H9 (cell line): Measurements from ENCODE around the gene PKN1. TPM values are rescaled to one million over a fixed set of nuclear protein-coding genes. Genes with fewer than 3 reads are reported as not detected.

ENCODE experiments used
- DNase-seq: peaks from one replicate; pipeline ENCODE4 v3.0.0-alpha.2; 2017
- H2AFZ ChIP-seq: one replicate; pipeline ENCODE4 v1.6.1; 2013; ENCODE audit warnings: mild to moderate bottlenecking, low read length, control low read depth, moderate library complexity
- H2AK5ac ChIP-seq: 2 replicates; pipeline ENCODE4 v1.6.1; 2013; ENCODE audit warnings: low read length, control low read depth, mixed read lengths; ENCODE audit not compliant: insufficient read length
- H2BK120ac ChIP-seq: one replicate; pipeline ENCODE4 v1.6.1; 2013; ENCODE audit warnings: low read depth, mild to moderate bottlenecking, low read length, control low read depth, inconsistent platforms; ENCODE audit not compliant: poor library complexity, severe bottlenecking
- H2BK12ac ChIP-seq: 2 replicates; pipeline ENCODE4 v1.6.1; 2013; ENCODE audit warnings: low read length, control low read depth, mixed read lengths, low read depth; ENCODE audit not compliant: insufficient read length
- H2BK15ac ChIP-seq: 2 replicates; pipeline ENCODE4 v1.6.1; 2013; ENCODE audit warnings: low read depth, low read length, control low read depth
- H2BK20ac ChIP-seq: one replicate; pipeline ENCODE4 v1.6.1; 2013; ENCODE audit warnings: low read depth, mild to moderate bottlenecking, low read length, control low read depth, inconsistent platforms; ENCODE audit not compliant: poor library complexity, severe bottlenecking
- H2BK5ac ChIP-seq: 2 replicates; pipeline ENCODE4 v1.6.1; 2013; ENCODE audit warnings: low read length, control low read depth, mixed read lengths; ENCODE audit not compliant: insufficient read length
- H3K14ac ChIP-seq: 2 replicates; pipeline ENCODE4 v1.6.1; 2013; ENCODE audit warnings: low read length, control low read depth; ENCODE audit not compliant: insufficient read depth
- H3K18ac ChIP-seq: 2 replicates; pipeline ENCODE4 v1.6.1; 2013; ENCODE audit warnings: low read depth, mild to moderate bottlenecking, mixed read lengths, low read length, control low read depth; ENCODE audit not compliant: insufficient read length
- H3K23ac ChIP-seq: 2 replicates; pipeline ENCODE4 v1.6.1; 2013; ENCODE audit warnings: low read length, control low read depth, mixed read lengths, low read depth; ENCODE audit not compliant: insufficient read length
- H3K23me2 ChIP-seq: 2 replicates; pipeline ENCODE4 v1.6.1; 2013; ENCODE audit warnings: low read depth, mild to moderate bottlenecking, mixed read lengths, low read length, control low read depth; ENCODE audit not compliant: insufficient read length, poor library complexity, severe bottlenecking
- H3K27ac ChIP-seq: 2 replicates; pipeline ENCODE4 v1.5.1; 2013; ENCODE audit warnings: low read length, control low read depth, mixed read lengths, low read depth; ENCODE audit not compliant: insufficient read length
- H3K27me3 ChIP-seq: 2 replicates; pipeline ENCODE4 v1.6.1; 2013; ENCODE audit warnings: low read length, control low read depth, inconsistent platforms; ENCODE audit not compliant: insufficient read depth
- H3K4ac ChIP-seq: 2 replicates; pipeline ENCODE4 v1.6.1; 2013; ENCODE audit warnings: low read depth, mild to moderate bottlenecking, control low read depth, inconsistent platforms, low read length, moderate library complexity
- H3K4me1 ChIP-seq: 2 replicates; pipeline ENCODE4 v1.6.1; 2013; ENCODE audit warnings: low read length, control low read depth, inconsistent platforms; ENCODE audit not compliant: insufficient read depth
- H3K4me2 ChIP-seq: 2 replicates; pipeline ENCODE4 v1.6.1; 2013; ENCODE audit warnings: low read length, control low read depth, mixed read lengths; ENCODE audit not compliant: insufficient read length, insufficient read depth
- H3K56ac ChIP-seq: 2 replicates; pipeline ENCODE4 v1.6.1; 2013; ENCODE audit warnings: low read depth, mild to moderate bottlenecking, mixed read lengths, low read length, control low read depth; ENCODE audit not compliant: insufficient read length
- H3K79me1 ChIP-seq: 2 replicates; pipeline ENCODE4 v1.6.1; 2013; ENCODE audit warnings: low read depth, mild to moderate bottlenecking, moderate library complexity, low read length, control low read depth, inconsistent platforms; ENCODE audit not compliant: insufficient read depth, poor library complexity, severe bottlenecking
- H3K79me2 ChIP-seq: 2 replicates; pipeline ENCODE4 v1.6.1; 2013; ENCODE audit warnings: low read length, control low read depth, inconsistent platforms; ENCODE audit not compliant: insufficient read depth
- H3K9ac ChIP-seq: 2 replicates; pipeline ENCODE4 v1.6.1; 2013; ENCODE audit warnings: low read length, control low read depth, mixed read lengths; ENCODE audit not compliant: insufficient read length; ENCODE audit errors: extremely low read depth
- H3K9me3 ChIP-seq: one replicate; pipeline ENCODE4 v1.6.1; 2013; ENCODE audit warnings: low read depth, low read length, inconsistent platforms; ENCODE audit not compliant: control insufficient read depth
- H3T11ph ChIP-seq: one replicate; pipeline ENCODE4 v1.6.1; 2013; ENCODE audit warnings: mild to moderate bottlenecking, low read length, control low read depth, inconsistent platforms
- H4K20me1 ChIP-seq: one replicate; pipeline ENCODE4 v1.6.1; 2013; ENCODE audit not compliant: control insufficient read depth, insufficient read length, insufficient read depth
- H4K5ac ChIP-seq: 2 replicates; pipeline ENCODE4 v1.6.1; 2013; ENCODE audit warnings: low read depth, mild to moderate bottlenecking, mixed read lengths, low read length, control low read depth; ENCODE audit not compliant: insufficient read length
- H4K8ac ChIP-seq: replicated peaks from 2 replicates; pipeline ENCODE4 v1.6.1; 2013; ENCODE audit warnings: low read length, control low read depth, mixed read lengths, low read depth; ENCODE audit not compliant: insufficient read length
- H4K91ac ChIP-seq: 2 replicates; pipeline ENCODE4 v1.6.1; 2013; ENCODE audit warnings: low read depth, mild to moderate bottlenecking, moderate library complexity, mixed read lengths, low read length, control low read depth; ENCODE audit not compliant: insufficient read length
- H3K27ac Mint-ChIP-seq, 3 experiments: 2 replicates in 2 of 3; 3 replicates in 1 of 3; pipeline ENCODE4 v1.8.0; 2020 to 2021; ENCODE audit warnings: mixed read lengths in 3 of 3, mild to moderate bottlenecking in 1 of 3, moderate library complexity in 1 of 3
- H3K27me3 Mint-ChIP-seq: 2 replicates; pipeline ENCODE4 v1.8.0; 2021; ENCODE audit warnings: low read depth, mild to moderate bottlenecking, moderate library complexity, mixed read lengths
- H3K36me3 Mint-ChIP-seq, 3 experiments: 2 replicates in 2 of 3; 3 replicates in 1 of 3; pipeline ENCODE4 v1.8.0; 2020 to 2021; ENCODE audit warnings: low read depth in 3 of 3, mixed read lengths in 3 of 3; ENCODE audit not compliant: insufficient read depth in 1 of 3
- H3K4me1 Mint-ChIP-seq, 2 experiments: 2 replicates each; pipeline ENCODE4 v1.8.0; 2020; ENCODE audit warnings: mixed read lengths in 2 of 2
- H3K4me3 Mint-ChIP-seq, 2 experiments: 2 replicates in 1 of 2; 3 replicates in 1 of 2; pipeline ENCODE4 v1.8.0; 2020 to 2021; ENCODE audit warnings: mild to moderate bottlenecking in 2 of 2, mixed read lengths in 2 of 2, moderate library complexity in 1 of 2
- H3K9me3 Mint-ChIP-seq, 2 experiments: 2 replicates in 1 of 2; 3 replicates in 1 of 2; pipeline ENCODE4 v1.8.0; 2020; ENCODE audit warnings: mild to moderate bottlenecking in 2 of 2, mixed read lengths in 2 of 2, moderate library complexity in 1 of 2
- CTCF ChIP-seq: fragments of 200-600 bp; sonication (generic); conservative IDR thresholded peaks from 3 replicates; pipeline ENCODE4 v1.8.0; 2021; ENCODE audit warnings: antibody characterized with exemption, mild to moderate bottlenecking
- WGBS: extraction: QIAGEN DNeasy Blood & Tissue Kit; methylation state at CpG from one replicate; pipeline ENCODE4 v1.1.7; 2013; ENCODE audit warnings: missing lambda C conversion rate, low lambda C conversion rate, mixed read lengths; ENCODE audit not compliant: insufficient read length; ENCODE audit errors: extremely low coverage; 5-methylcytosine and 5-hydroxymethylcytosine counted together
- long read RNA-seq: library from polyadenylated mRNA; unstranded; transcript quantifications from one replicate; pipeline ENCODE4 v2.0.0, GENCODE V29; 2020
- total RNA-seq: library from RNA; stranded (reverse); gene quantifications from 2 replicates; pipeline ENCODE4 v1.2.1, GENCODE V29; 2021

The PKN1 gene
- 149 and 159 TPM in 2 replicates for total RNA-seq
- long read RNA-seq, transcript PKN1-201 (22 exons, 3,069 nt): major isoform, 97 of 183 reads
- long read RNA-seq, partial matches to known transcripts: 66 of 183 reads
- long read RNA-seq, other reads (novel, unspliced or antisense): 20 of 183 reads

GRCh38 chr19:14432791-14433553, at the start of gene PKN1:
Gene PKN1, plus strand, starts transcription at chr19:14433306. Its CDS starts 216 bp downstream, at chr19:14433522.
- H3K4ac ChIP-seq: no peak within 1 kb of the TSS
- H3K4me2 ChIP-seq: peak within 1 kb of the TSS; percentile 44
- peaks cover 1% of the 10 kb centered on the region; the same call in 1 of the 2 replicates for H3K79me2 ChIP-seq
- H2AK5ac ChIP-seq: no peak within 1 kb of the TSS
- no peaks in the 10 kb centered on the region for H3K27me3 ChIP-seq
- H3K79me1 ChIP-seq: peaks cover 4% of the 10 kb centered on the region
- H3K9ac ChIP-seq: peak within 1 kb of the TSS; percentile 59
- Mint-ChIP-seq H3K27me3 (peaks cover 20% of the 10 kb centered on the region), H3K9me3 (no peaks in the 10 kb centered on the region), H3K4me3 (peak within 1 kb of the TSS; percentile 74 to 82), H3K27ac (peak within 1 kb of the TSS in 1 of 3 experiments; percentile 18; a peak in 2 of 7 replicates), H3K36me3 (peaks cover 0 to 8% (median 0%) of the 10 kb centered on the region in 3 experiments; a peak in 2 of 7 replicates), H3K4me1 (peaks cover 7 to 10% of the 10 kb centered on the region in 2 experiments)
- peaks cover 7% of the 10 kb centered on the region for H3K23me2 ChIP-seq
- no peak within 1 kb of the TSS for H4K5ac ChIP-seq
- H2BK20ac ChIP-seq: no peak within 1 kb of the TSS
- H3K23ac ChIP-seq: no peak within 1 kb of the TSS
- H3K56ac ChIP-seq: no peak within 1 kb of the TSS
- no peak within 1 kb of the TSS for H2BK15ac ChIP-seq
- peak within 1 kb of the TSS; percentile 17; the same call in 1 of the 2 replicates for H3K14ac ChIP-seq
- no peaks in the 10 kb centered on the region for H3K4me1 ChIP-seq
- no peak within 1 kb of the TSS for H3K27ac ChIP-seq
- H3K18ac ChIP-seq: no peak within 1 kb of the TSS
- no peak within 1 kb of the TSS for H4K91ac ChIP-seq
- WGBS: no CpG with 5 or more reads among the region's 85 CpGs
- H4K8ac ChIP-seq: no peak within 1 kb of the TSS
- DNase-seq: peak; percentile 67
- H2AFZ ChIP-seq: no peak within 1 kb of the TSS
- H4K20me1 ChIP-seq: no peaks in the 10 kb centered on the region
- no peaks in the 10 kb centered on the region for H3K9me3 ChIP-seq
- no peak within 1 kb of the TSS for H3T11ph ChIP-seq
- TF ChIP-seq CTCF: no peak
- no peak within 1 kb of the TSS for H2BK12ac ChIP-seq
- H2BK5ac ChIP-seq: no peak within 1 kb of the TSS
- no peak within 1 kb of the TSS for H2BK120ac ChIP-seq
